ENCODE data around the gene MARCHF3.

The MARCHF3 gene

GRCh38 chr5:126981701-126982100 lies 48.7 kb downstream of the MARCHF3 start:
- DNase-seq (ENCODE audit: low read depth), result no peak
- no peak for TF ChIP-seq CTCF (IDR thresholded peaks at IDR 0.05; ENCODE audit: insufficient read depth, low read depth, low read length, missing control alignments)
- no peak overlapping the region for H3K4me3 ChIP-seq (ENCODE audit: low read length)

- DNase-seq (ENCODE audit: low read depth), result no peak
- TF ChIP-seq CTCF (IDR thresholded peaks at IDR 0.05; ENCODE audit: insufficient read depth, low read depth, low read length, missing control alignments), result no peak
- H3K4me3 ChIP-seq (ENCODE audit: low read length), result no peak overlapping the region
Measured at GRCh38 chr5:126981222-126981621, 49.1 kb downstream of the MARCHF3 start.

- no peak for TF ChIP-seq CTCF (IDR thresholded peaks at IDR 0.05; ENCODE audit: insufficient read depth, low read depth, low read length, missing control alignments)
- DNase-seq (ENCODE audit: low read depth), result no peak
Measured at GRCh38 chr5:126978258-126978657, 52.1 kb downstream of the MARCHF3 start.

GRCh38 chr5:126976520-126977172 lies 53.7 kb downstream of the MARCHF3 start:
- no peak for DNase-seq (ENCODE audit: low read depth)

More at GRCh38 chr5:126978258-126978657, 52.1 kb downstream of the MARCHF3 start:
- H3K4me3 ChIP-seq (ENCODE audit: low read length), result no peak overlapping the region

GRCh38 chr5:126975796-126976195 lies 54.6 kb downstream of the MARCHF3 start:
- no peak for TF ChIP-seq CTCF (IDR thresholded peaks at IDR 0.05; ENCODE audit: insufficient read depth, low read depth, low read length, missing control alignments)

More at GRCh38 chr5:126976520-126977172, 53.7 kb downstream of the MARCHF3 start:
- H3K4me3 ChIP-seq (ENCODE audit: low read length), result no peak overlapping the region
- no peak for TF ChIP-seq CTCF (IDR thresholded peaks at IDR 0.05; ENCODE audit: insufficient read depth, low read depth, low read length, missing control alignments)

GRCh38 chr5:126973193-126973592 lies 57.2 kb downstream of the MARCHF3 start:
- no peak overlapping the region for H3K4me3 ChIP-seq (ENCODE audit: low read length)
- no peak for TF ChIP-seq CTCF (IDR thresholded peaks at IDR 0.05; ENCODE audit: insufficient read depth, low read depth, low read length, missing control alignments)
- DNase-seq (ENCODE audit: low read depth), result no peak

More at GRCh38 chr5:126975796-126976195, 54.6 kb downstream of the MARCHF3 start:
- no peak overlapping the region for H3K4me3 ChIP-seq (ENCODE audit: low read length)
- DNase-seq (ENCODE audit: low read depth), result no peak
